HEK293 (cell line): ENCODE results near the gene IKZF4.

ENCODE experiments used
- CTCF ChIA-PET: fragments of 350-600 bp; formaldehyde crosslinking; extraction: SDS; loops from one replicate; lab custom pipeline; 2021; ENCODE audit warnings: antibody characterized with exemption; lab: Yijun Ruan, JAX
- POLR2A ChIA-PET: fragments of 300-600 bp; formaldehyde crosslinking; extraction: SDS; loops from one replicate; lab custom pipeline; 2020; ENCODE audit warnings: antibody characterized with exemption, inconsistent platforms; lab: Yijun Ruan, JAX
- H3K27ac ChIP-seq: fragments of 200-500 bp; sonication (Bioruptor generic); 2 replicates; pipeline ENCODE4 v1.5.1; 2014; ENCODE audit warnings: low read depth, low read length, control low read depth, inconsistent platforms; ENCODE audit errors: extremely low read depth
- H3K36me3 ChIP-seq, 2 experiments: fragments of 200-500 bp in 1 of 2; sonication (Bioruptor generic) in 1 of 2; 1 replicate in 1 of 2; 2 replicates in 1 of 2; pipeline ENCODE4 v1.5.1; 2014 to 2017; ENCODE audit warnings: inconsistent platforms in 2 of 2, low read length in 2 of 2; ENCODE audit not compliant: control insufficient read depth in 2 of 2, insufficient read depth in 1 of 2
- H3K4me1 ChIP-seq: fragments of 200-500 bp; sonication (Bioruptor generic); 2 replicates; pipeline ENCODE4 v1.5.1; 2014; ENCODE audit warnings: mild to moderate bottlenecking, low read length, inconsistent platforms; ENCODE audit not compliant: control insufficient read depth, insufficient read depth
- H3K4me3 ChIP-seq: 2 replicates; pipeline ENCODE4 v1.5.1; 2011; ENCODE audit warnings: low read depth, mild to moderate bottlenecking, control low read depth, low read length, moderate library complexity
- H3K9me3 ChIP-seq: fragments of 200-500 bp; sonication (Bioruptor generic); 2 replicates; pipeline ENCODE4 v1.5.1; 2014; ENCODE audit warnings: low read depth, low read length, inconsistent platforms; ENCODE audit not compliant: control insufficient read depth, insufficient read depth
- BCL11B ChIP-seq: fragments of 450-650 bp; formaldehyde crosslinking; IDR thresholded peaks from 2 replicates; pipeline ENCODE4 v1.5.1; 2016; ENCODE audit warnings: low read depth, missing biosample characterization, missing genetic modification characterization
- PRDM2 ChIP-seq: fragments of 450-650 bp; formaldehyde crosslinking; IDR thresholded peaks from 2 replicates; pipeline ENCODE4 v1.5.1; 2016; ENCODE audit warnings: missing biosample characterization, missing genetic modification characterization, borderline replicate concordance
- PRDM4 ChIP-seq: fragments of 450-650 bp; formaldehyde crosslinking; IDR thresholded peaks from 2 replicates; pipeline ENCODE4 v1.5.1; 2017; ENCODE audit warnings: missing biosample characterization, missing genetic modification characterization
- YY2 ChIP-seq: fragments of 450-650 bp; formaldehyde crosslinking; IDR thresholded peaks from 2 replicates; pipeline ENCODE4 v1.5.1; 2016; ENCODE audit warnings: missing biosample characterization, missing genetic modification characterization
- ZFP3 ChIP-seq: fragments of 450-650 bp; formaldehyde crosslinking; IDR thresholded peaks from 2 replicates; pipeline ENCODE4 v1.5.1; 2016; ENCODE audit warnings: low read depth, missing biosample characterization, missing genetic modification characterization
- ZFP69B ChIP-seq: fragments of 450-650 bp; formaldehyde crosslinking; IDR thresholded peaks from 2 replicates; pipeline ENCODE4 v1.5.1; 2016; ENCODE audit warnings: missing biosample characterization, missing genetic modification characterization
- ZNF18 ChIP-seq: fragments of 450-650 bp; formaldehyde crosslinking; IDR thresholded peaks from 2 replicates; pipeline ENCODE4 v1.5.1; 2016; ENCODE audit warnings: missing biosample characterization, missing genetic modification characterization
- ZNF2 ChIP-seq: fragments of 450-650 bp; formaldehyde crosslinking; IDR thresholded peaks from 2 replicates; pipeline ENCODE4 v1.5.1; 2016; ENCODE audit warnings: missing biosample characterization, missing genetic modification characterization
- ZNF341 ChIP-seq: fragments of 450-650 bp; formaldehyde crosslinking; IDR thresholded peaks from 2 replicates; pipeline ENCODE4; 2016; ENCODE audit warnings: low read depth, missing biosample characterization, missing genetic modification characterization
- ZNF366 ChIP-seq: fragments of 450-650 bp; formaldehyde crosslinking; conservative IDR thresholded peaks from 2 replicates; pipeline ENCODE4 v1.5.1; 2016; ENCODE audit warnings: missing biosample characterization, missing genetic modification characterization
- ZNF48 ChIP-seq: fragments of 450-650 bp; formaldehyde crosslinking; IDR thresholded peaks from 2 replicates; pipeline ENCODE4 v1.5.1; 2016; ENCODE audit warnings: missing biosample characterization, missing genetic modification characterization
- TF ChIP-seq, protein P1 (sequence below): fragments of 450-650 bp; formaldehyde crosslinking; IDR thresholded peaks from 2 replicates; pipeline ENCODE4 v1.5.1; 2016; ENCODE audit warnings: missing biosample characterization, missing genetic modification characterization
- TF ChIP-seq, protein P2 (sequence below): fragments of 450-650 bp; formaldehyde crosslinking; IDR thresholded peaks from 2 replicates; pipeline ENCODE4 v1.5.1; 2016; ENCODE audit warnings: missing biosample characterization, missing genetic modification characterization
- TF ChIP-seq, protein P3 (sequence below): fragments of 450-650 bp; formaldehyde crosslinking; IDR thresholded peaks from 2 replicates; pipeline ENCODE4 v1.5.1; 2016; ENCODE audit warnings: missing biosample characterization, missing genetic modification characterization
- TF ChIP-seq, protein P4 (sequence below): fragments of 450-650 bp; formaldehyde crosslinking; IDR thresholded peaks from 2 replicates; pipeline ENCODE4 v1.5.1; 2016; ENCODE audit warnings: missing biosample characterization, missing genetic modification characterization
- TF ChIP-seq, protein P5 (sequence below): fragments of 450-650 bp; formaldehyde crosslinking; IDR thresholded peaks from 2 replicates; pipeline ENCODE4 v1.5.1; 2017; ENCODE audit warnings: missing biosample characterization, missing genetic modification characterization

The IKZF4 gene

GRCh38 chr12:56061982-56062381 is 41.1 kb downstream of the IKZF4 start:
- Histone ChIP-seq H3K36me3 (no peaks in the 10 kb centered on the region), H3K4me3 (no peak overlapping the region), H3K4me1 (no peaks in the 10 kb centered on the region), H3K27ac (no peak overlapping the region), H3K9me3 (no peaks in the 10 kb centered on the region)
- TF ChIP-seq, protein P1, sequence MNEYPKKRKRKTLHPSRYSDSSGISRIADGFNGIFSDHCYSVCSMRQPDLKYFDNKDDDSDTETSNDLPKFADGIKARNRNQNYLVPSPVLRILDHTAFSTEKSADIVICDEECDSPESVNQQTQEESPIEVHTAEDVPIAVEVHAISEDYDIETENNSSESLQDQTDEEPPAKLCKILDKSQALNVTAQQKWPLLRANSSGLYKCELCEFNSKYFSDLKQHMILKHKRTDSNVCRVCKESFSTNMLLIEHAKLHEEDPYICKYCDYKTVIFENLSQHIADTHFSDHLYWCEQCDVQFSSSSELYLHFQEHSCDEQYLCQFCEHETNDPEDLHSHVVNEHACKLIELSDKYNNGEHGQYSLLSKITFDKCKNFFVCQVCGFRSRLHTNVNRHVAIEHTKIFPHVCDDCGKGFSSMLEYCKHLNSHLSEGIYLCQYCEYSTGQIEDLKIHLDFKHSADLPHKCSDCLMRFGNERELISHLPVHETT (tag by site-specific recombination), result no peak
- TF ChIP-seq ZNF2 (tag by site-specific recombination) (no peak), PRDM2 (no peak), ZNF341 (no peak), ZFP69B (tag by site-specific recombination) (no peak), ZNF18 (no peak), ZNF366 (tag by site-specific recombination) (no peak), YY2 (tag by site-specific recombination) (no peak), ZNF48 (no peak)
- TF ChIP-seq, protein P2, sequence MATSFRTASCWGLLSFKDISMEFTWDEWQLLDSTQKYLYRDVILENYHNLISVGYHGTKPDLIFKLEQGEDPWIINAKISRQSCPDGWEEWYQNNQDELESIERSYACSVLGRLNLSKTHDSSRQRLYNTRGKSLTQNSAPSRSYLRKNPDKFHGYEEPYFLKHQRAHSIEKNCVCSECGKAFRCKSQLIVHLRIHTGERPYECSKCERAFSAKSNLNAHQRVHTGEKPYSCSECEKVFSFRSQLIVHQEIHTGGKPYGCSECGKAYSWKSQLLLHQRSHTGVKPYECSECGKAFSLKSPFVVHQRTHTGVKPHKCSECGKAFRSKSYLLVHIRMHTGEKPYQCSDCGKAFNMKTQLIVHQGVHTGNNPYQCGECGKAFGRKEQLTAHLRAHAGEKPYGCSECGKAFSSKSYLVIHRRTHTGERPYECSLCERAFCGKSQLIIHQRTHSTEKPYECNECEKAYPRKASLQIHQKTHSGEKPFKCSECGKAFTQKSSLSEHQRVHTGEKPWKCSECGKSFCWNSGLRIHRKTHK (tag by site-specific recombination), result no peak
- TF ChIP-seq, protein P3, sequence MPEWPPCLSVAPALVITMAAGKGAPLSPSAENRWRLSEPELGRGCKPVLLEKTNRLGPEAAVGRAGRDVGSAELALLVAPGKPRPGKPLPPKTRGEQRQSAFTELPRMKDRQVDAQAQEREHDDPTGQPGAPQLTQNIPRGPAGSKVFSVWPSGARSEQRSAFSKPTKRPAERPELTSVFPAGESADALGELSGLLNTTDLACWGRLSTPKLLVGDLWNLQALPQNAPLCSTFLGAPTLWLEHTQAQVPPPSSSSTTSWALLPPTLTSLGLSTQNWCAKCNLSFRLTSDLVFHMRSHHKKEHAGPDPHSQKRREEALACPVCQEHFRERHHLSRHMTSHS, result no peak
- POLR2A ChIA-PET, result no interaction called here
- CTCF ChIA-PET, result interaction anchor here (0.7 to 1.4 kb wide), 2 partner anchors 15 to 300 kb away, joined by 4 to 8 read pairs; no protein-coding TSS in a partner anchor

GRCh38 chr12:56062996-56063395 is 42.2 kb downstream of the IKZF4 start:
- CTCF ChIA-PET, result interaction anchor here (0.6 to 1.5 kb wide), 4 partner anchors 8 to 41 kb away, joined by 3 to 4 read pairs (median 4); partner anchors contain the start of gene PA2G4

More at GRCh38 chr12:56062996-56063395, 42.2 kb downstream of the IKZF4 start:
- H3K4me1 ChIP-seq, result no peaks in the 10 kb centered on the region
- no peak overlapping the region for H3K4me3 ChIP-seq
- TF ChIP-seq, protein P4, sequence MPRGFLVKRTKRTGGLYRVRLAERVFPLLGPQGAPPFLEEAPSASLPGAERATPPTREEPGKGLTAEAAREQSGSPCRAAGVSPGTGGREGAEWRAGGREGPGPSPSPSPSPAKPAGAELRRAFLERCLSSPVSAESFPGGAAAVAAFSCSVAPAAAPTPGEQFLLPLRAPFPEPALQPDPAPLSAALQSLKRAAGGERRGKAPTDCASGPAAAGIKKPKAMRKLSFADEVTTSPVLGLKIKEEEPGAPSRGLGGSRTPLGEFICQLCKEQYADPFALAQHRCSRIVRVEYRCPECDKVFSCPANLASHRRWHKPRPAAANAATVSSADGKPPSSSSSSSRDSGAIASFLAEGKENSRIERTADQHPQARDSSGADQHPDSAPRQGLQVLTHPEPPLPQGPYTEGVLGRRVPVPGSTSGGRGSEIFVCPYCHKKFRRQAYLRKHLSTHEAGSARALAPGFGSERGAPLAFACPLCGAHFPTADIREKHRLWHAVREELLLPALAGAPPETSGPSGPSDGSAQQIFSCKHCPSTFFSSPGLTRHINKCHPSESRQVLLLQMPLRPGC, result no peak
- TF ChIP-seq PRDM4 (tag by site-specific recombination) (no peak), BCL11B (tag by site-specific recombination) (no peak), ZFP3 (tag by site-specific recombination) (no peak), YY2 (tag by site-specific recombination) (no peak)
- TF ChIP-seq, protein P5, sequence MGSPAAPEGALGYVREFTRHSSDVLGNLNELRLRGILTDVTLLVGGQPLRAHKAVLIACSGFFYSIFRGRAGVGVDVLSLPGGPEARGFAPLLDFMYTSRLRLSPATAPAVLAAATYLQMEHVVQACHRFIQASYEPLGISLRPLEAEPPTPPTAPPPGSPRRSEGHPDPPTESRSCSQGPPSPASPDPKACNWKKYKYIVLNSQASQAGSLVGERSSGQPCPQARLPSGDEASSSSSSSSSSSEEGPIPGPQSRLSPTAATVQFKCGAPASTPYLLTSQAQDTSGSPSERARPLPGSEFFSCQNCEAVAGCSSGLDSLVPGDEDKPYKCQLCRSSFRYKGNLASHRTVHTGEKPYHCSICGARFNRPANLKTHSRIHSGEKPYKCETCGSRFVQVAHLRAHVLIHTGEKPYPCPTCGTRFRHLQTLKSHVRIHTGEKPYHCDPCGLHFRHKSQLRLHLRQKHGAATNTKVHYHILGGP (tag by site-specific recombination), result no peak
- no peak overlapping the region for H3K27ac ChIP-seq
- H3K9me3 ChIP-seq, result no peaks in the 10 kb centered on the region
- no peaks in the 10 kb centered on the region for H3K36me3 ChIP-seq
- POLR2A ChIA-PET, result no interaction called here
